Measurements from ENCODE around the gene PPP5C.

GRCh38 chr19:46299695-46300094 lies 47.2 kb upstream of the PPP5C start:
- no peak for TF ChIP-seq CTCF (IDR thresholded peaks at IDR 0.05; ENCODE audit: insufficient read depth, low read length, poor library complexity, severe bottlenecking)
- TF ChIP-seq EZH2phosphoT487 (conservative IDR thresholded peaks at IDR 0.05; ENCODE audit: low read length): no peak

Measured in SU-DHL-6 (cell line).